Esophagus muscularis mucosa (tissue), 4 donors: ENCODE results near the gene RGS2.

ENCODE experiments used
- CTCF ChIP-seq, 3 experiments: fragments of 200-600 bp in 2 of 3; fragments of 450-650 bp in 1 of 3; sonication (generic) in 2 of 3; IDR thresholded peaks; one replicate each; pipeline ENCODE4 v1.5.1; 2017 to 2019; ENCODE audit warnings: antibody characterized with exemption in 3 of 3, mild to moderate bottlenecking in 2 of 3, moderate library complexity in 1 of 3
- EP300 ChIP-seq: sonication (generic); formaldehyde crosslinking; IDR thresholded peaks from one replicate; pipeline ENCODE4 v1.6.1; 2017; ENCODE audit warnings: antibody characterized with exemption
- POLR2A ChIP-seq: fragments of 450-650 bp; IDR thresholded peaks from one replicate; pipeline ENCODE4 v1.6.1; 2017; ENCODE audit warnings: antibody characterized with exemption, moderate library complexity, mild to moderate bottlenecking, low read depth
- POLR2AphosphoS5 ChIP-seq, 2 donors: sonication (generic); formaldehyde crosslinking; IDR thresholded peaks; one replicate each; pipeline ENCODE4 v1.6.1; 2017; ENCODE audit warnings: antibody characterized with exemption in 2 of 2

- TF ChIP-seq CTCF (IDR thresholded peaks at IDR 0.05) (peak; percentile 31 to 44 (median 39)), EP300 (peak; percentile 15), POLR2A (no peak), POLR2AphosphoS5 (IDR thresholded peaks at IDR 0.05) (no peak)
Measured at GRCh38 chr1:192807211-192808162, 1.4 kb upstream of the RGS2 start.
